Fibroblast of lung (primary cell): ENCODE measurements around the gene IRF9. TPM values are rescaled to one million over a fixed set of nuclear protein-coding genes. Genes with fewer than 3 reads are reported as not detected.

Experiments
- DNase-seq, 2 donors: peaks; one replicate each; pipeline versions ENCODE4 v3.0.0 to v3.0.0-alpha.2; 2010; ENCODE audit warnings: low read depth in 2 of 2
- H2AFZ ChIP-seq: 2 replicates; pipeline ENCODE4 v1.5.1; 2012; ENCODE audit warnings: low read length, control low read depth, inconsistent platforms
- H3K27ac ChIP-seq: 2 replicates; pipeline ENCODE4 v1.5.1; 2011; ENCODE audit warnings: low read length, control low read depth; ENCODE audit not compliant: insufficient read depth
- H3K27me3 ChIP-seq: 2 replicates; pipeline ENCODE4 v1.5.1; 2011; ENCODE audit warnings: mild to moderate bottlenecking, low read length; ENCODE audit not compliant: control insufficient read depth, insufficient read depth
- H3K36me3 ChIP-seq: 2 replicates; pipeline ENCODE4 v1.5.1; 2011; ENCODE audit warnings: low read length; ENCODE audit not compliant: control insufficient read depth, insufficient read depth
- H3K4me1 ChIP-seq: 2 replicates; pipeline ENCODE4 v1.5.1; 2011; ENCODE audit warnings: low read length; ENCODE audit not compliant: control insufficient read depth, insufficient read depth; ENCODE audit errors: extremely low read depth
- H3K4me2 ChIP-seq: 2 replicates; pipeline ENCODE4 v1.5.1; 2011; ENCODE audit warnings: low read length, control low read depth; ENCODE audit not compliant: insufficient read depth; ENCODE audit errors: extremely low read depth
- H3K4me3 ChIP-seq, 4 experiments: fragments of 200-600 bp in 1 of 4; sonication (generic) in 1 of 4; replicated peaks in 1 of 4; 2 replicates each; pipeline ENCODE4 v1.5.1; 2011 to 2016; ENCODE audit warnings: low read length in 4 of 4, low read depth in 3 of 4, mild to moderate bottlenecking in 3 of 4, control low read depth in 2 of 4, inconsistent platforms in 1 of 4, mixed read lengths in 1 of 4; ENCODE audit not compliant: insufficient read depth in 1 of 4; ENCODE audit errors: control extremely low read depth in 1 of 4
- H3K79me2 ChIP-seq: 2 replicates; pipeline ENCODE4 v1.5.1; 2012; ENCODE audit warnings: mild to moderate bottlenecking, low read length, inconsistent platforms; ENCODE audit not compliant: control insufficient read depth, insufficient read depth
- H3K9ac ChIP-seq: 2 replicates; pipeline ENCODE4 v1.5.1; 2011; ENCODE audit warnings: mild to moderate bottlenecking, low read length, control low read depth; ENCODE audit not compliant: insufficient read depth
- H3K9me3 ChIP-seq: 2 replicates; pipeline ENCODE4 v1.5.1; 2012; ENCODE audit warnings: low read depth, low read length; ENCODE audit not compliant: control insufficient read depth, insufficient read depth
- H4K20me1 ChIP-seq: 2 replicates; pipeline ENCODE4 v1.5.1; 2011; ENCODE audit warnings: low read length; ENCODE audit not compliant: control insufficient read depth, insufficient read depth; ENCODE audit errors: extremely low read depth
- EZH2 ChIP-seq: IDR thresholded peaks from 2 replicates; pipeline ENCODE4 v1.5.1; 2012; ENCODE audit warnings: low read length, control low read depth, mild to moderate bottlenecking; ENCODE audit errors: missing control alignments
- polyA plus RNA-seq, 2 donors: library from polyadenylated mRNA; depleted of rRNA in 1 of 2; stranded (reverse) in 1 of 2; unstranded in 1 of 2; fragments of >200 nt; gene quantifications; 2 replicates each; pipeline ENCODE4 v1.2.1, GENCODE V29; 2011 to 2012; ENCODE audit warnings: missing spikeins in 1 of 2
- total RNA-seq: library from RNA; depleted of rRNA; stranded (reverse); fragments of >200 nt; gene quantifications from 2 replicates; pipeline ENCODE4 v1.2.1, GENCODE V29; 2014
- TF ChIP-seq, protein P1 (sequence below), 2 donors: IDR thresholded peaks in 1 of 2; conservative IDR thresholded peaks in 1 of 2; 1 replicate in 1 of 2; 2 replicates in 1 of 2; pipeline ENCODE4 v1.5.1; 2011 to 2012; ENCODE audit warnings: low read length in 2 of 2, control low read depth in 1 of 2, inconsistent platforms in 1 of 2, low read depth in 1 of 2, mild to moderate bottlenecking in 1 of 2

IRF9 gene
- total and polyA plus RNA-seq, 2 donors (not counting 1 experiment from before 2014, with no cell fraction given) = 79.9 to 142 TPM

DNA sequence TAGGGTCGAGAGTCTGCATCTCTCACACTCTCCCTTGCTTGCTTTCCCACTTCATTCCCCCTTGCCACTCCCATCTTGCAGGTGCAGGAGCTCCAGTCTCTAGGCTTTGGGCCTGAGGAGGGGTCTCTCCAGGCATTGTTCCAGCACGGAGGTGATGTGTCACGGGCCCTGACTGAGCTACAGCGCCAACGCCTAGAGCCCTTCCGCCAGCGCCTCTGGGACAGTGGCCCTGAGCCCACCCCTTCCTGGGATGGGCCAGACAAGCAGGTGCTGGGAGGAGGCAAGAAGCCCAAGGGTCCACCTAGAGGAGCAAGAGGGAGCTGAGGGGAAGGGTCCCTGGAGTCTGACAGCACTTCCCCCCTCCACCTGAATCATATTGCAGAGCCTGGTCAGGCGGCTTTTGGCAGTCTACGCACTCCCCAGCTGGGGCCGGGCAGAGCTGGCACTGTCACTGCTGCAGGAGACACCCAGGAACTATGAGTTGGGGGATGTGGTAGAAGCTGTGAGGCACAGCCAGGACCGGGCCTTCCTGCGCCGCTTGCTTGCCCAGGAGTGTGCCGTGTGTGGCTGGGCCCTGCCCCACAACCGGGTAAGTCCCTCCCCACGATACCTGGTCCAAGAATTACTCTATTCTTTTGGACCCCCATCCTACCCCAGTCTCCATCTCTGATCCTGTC is 9.5 kb upstream of the IRF9 start:
- Histone ChIP-seq H3K4me2 (no peak overlapping the region), H3K4me3 (no peak overlapping the region), H3K27ac (no peak overlapping the region), H2AFZ (no peak overlapping the region), H3K79me2 (peaks cover 18% of the 10 kb centered on the region), H3K9me3 (no peaks in the 10 kb centered on the region), H3K4me1 (no peaks in the 10 kb centered on the region), H3K27me3 (no peaks in the 10 kb centered on the region), H4K20me1 (no peaks in the 10 kb centered on the region), H3K36me3 (peaks cover 24% of the 10 kb centered on the region), H3K9ac (no peak overlapping the region)
- TF ChIP-seq, protein P1, sequence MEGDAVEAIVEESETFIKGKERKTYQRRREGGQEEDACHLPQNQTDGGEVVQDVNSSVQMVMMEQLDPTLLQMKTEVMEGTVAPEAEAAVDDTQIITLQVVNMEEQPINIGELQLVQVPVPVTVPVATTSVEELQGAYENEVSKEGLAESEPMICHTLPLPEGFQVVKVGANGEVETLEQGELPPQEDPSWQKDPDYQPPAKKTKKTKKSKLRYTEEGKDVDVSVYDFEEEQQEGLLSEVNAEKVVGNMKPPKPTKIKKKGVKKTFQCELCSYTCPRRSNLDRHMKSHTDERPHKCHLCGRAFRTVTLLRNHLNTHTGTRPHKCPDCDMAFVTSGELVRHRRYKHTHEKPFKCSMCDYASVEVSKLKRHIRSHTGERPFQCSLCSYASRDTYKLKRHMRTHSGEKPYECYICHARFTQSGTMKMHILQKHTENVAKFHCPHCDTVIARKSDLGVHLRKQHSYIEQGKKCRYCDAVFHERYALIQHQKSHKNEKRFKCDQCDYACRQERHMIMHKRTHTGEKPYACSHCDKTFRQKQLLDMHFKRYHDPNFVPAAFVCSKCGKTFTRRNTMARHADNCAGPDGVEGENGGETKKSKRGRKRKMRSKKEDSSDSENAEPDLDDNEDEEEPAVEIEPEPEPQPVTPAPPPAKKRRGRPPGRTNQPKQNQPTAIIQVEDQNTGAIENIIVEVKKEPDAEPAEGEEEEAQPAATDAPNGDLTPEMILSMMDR (conservative IDR thresholded peaks at IDR 0.05 in 1 of 2, IDR thresholded peaks at IDR 0.05 in 1 of 2; ENCODE audit: low read depth in 1 of 2, low read length in 2 of 2) = no peak
- no peak for TF ChIP-seq EZH2
- DNase-seq = no peak

DNA sequence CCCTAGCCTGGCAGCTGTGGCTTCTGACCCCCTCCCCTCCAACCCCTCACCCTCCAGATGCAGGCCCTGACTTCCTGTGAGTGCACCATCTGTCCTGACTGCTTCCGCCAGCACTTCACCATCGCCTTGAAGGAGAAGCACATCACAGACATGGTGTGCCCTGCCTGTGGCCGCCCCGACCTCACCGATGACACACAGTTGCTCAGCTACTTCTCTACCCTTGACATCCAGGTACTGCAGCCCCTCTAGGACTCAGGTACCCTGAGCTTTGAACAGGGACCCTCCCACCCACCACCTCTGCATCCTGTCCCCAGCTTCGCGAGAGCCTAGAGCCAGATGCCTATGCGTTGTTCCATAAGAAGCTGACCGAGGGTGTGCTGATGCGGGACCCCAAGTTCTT is 6.0 kb upstream of the IRF9 start:
- no peak overlapping the region for H3K9ac ChIP-seq

DNA sequence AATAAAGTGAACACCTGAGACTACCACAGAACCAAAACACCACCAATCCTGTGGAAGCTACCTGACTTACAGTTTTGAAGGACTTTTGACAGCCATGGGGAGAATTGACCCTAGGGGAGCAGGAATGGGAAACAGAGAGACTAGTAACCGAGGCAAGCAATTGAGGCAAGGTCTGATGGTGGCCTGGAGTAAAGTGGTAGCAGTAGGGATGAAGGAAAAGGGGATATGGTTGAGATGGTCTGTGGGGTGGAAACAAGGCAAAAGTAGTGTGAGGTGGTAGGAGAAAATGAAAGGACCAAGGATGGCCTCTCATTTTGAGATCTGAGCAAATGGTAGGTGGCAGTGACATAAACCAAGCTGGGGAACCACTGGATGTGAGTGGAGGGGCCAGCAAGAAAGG is 4.2 kb upstream of the IRF9 start:
- Histone ChIP-seq H3K4me2 (no peak overlapping the region), H2AFZ (no peak overlapping the region), H3K36me3 (peaks cover 20% of the 10 kb centered on the region), H3K9ac (no peak overlapping the region), H3K27ac (no peak overlapping the region), H3K4me3 (no peak overlapping the region), H4K20me1 (no peaks in the 10 kb centered on the region), H3K27me3 (no peaks in the 10 kb centered on the region), H3K79me2 (peaks cover 7% of the 10 kb centered on the region), H3K4me1 (peaks cover 6% of the 10 kb centered on the region), H3K9me3 (no peaks in the 10 kb centered on the region)
- TF ChIP-seq EZH2 = no peak
- TF ChIP-seq, protein P1 (conservative IDR thresholded peaks at IDR 0.05 in 1 of 2, IDR thresholded peaks at IDR 0.05 in 1 of 2; ENCODE audit: low read depth in 1 of 2, low read length in 2 of 2) = no peak
- no peak for DNase-seq

More for the DNA sequence above, 6.0 kb upstream of the IRF9 start:
- DNase-seq = no peak
- peaks cover 28% of the 10 kb centered on the region for H3K36me3 ChIP-seq
- H3K4me1 ChIP-seq = no peaks in the 10 kb centered on the region
- no peaks in the 10 kb centered on the region for H3K9me3 ChIP-seq
- no peaks in the 10 kb centered on the region for H4K20me1 ChIP-seq
- no peak overlapping the region for H3K4me2 ChIP-seq
- TF ChIP-seq, protein P1 (conservative IDR thresholded peaks at IDR 0.05 in 1 of 2, IDR thresholded peaks at IDR 0.05 in 1 of 2; ENCODE audit: low read depth in 1 of 2, low read length in 2 of 2) = no peak
- TF ChIP-seq EZH2 = no peak
- H2AFZ ChIP-seq = no peak overlapping the region
- no peak overlapping the region for H3K27ac ChIP-seq
- H3K27me3 ChIP-seq = no peaks in the 10 kb centered on the region
- H3K79me2 ChIP-seq = no peaks in the 10 kb centered on the region
- no peak overlapping the region for H3K4me3 ChIP-seq
